Mammary epithelial cell (primary cell): ENCODE data around the gene KCNH1.

Experiments
- CTCF ChIP-seq, 2 donors: IDR thresholded peaks in 1 of 2; conservative IDR thresholded peaks in 1 of 2; 2 replicates each; pipeline ENCODE4 v1.5.1; 2011 to 2012; ENCODE audit warnings: inconsistent platforms in 2 of 2, low read length in 2 of 2, mild to moderate bottlenecking in 2 of 2, control low read depth in 1 of 2, low read depth in 1 of 2; ENCODE audit not compliant: insufficient read depth in 1 of 2; ENCODE audit errors: extremely low read depth in 1 of 2
- EZH2 ChIP-seq: IDR thresholded peaks from 2 replicates; pipeline ENCODE4 v1.6.1; 2012; ENCODE audit warnings: low read length, inconsistent platforms, borderline replicate concordance

DNA sequence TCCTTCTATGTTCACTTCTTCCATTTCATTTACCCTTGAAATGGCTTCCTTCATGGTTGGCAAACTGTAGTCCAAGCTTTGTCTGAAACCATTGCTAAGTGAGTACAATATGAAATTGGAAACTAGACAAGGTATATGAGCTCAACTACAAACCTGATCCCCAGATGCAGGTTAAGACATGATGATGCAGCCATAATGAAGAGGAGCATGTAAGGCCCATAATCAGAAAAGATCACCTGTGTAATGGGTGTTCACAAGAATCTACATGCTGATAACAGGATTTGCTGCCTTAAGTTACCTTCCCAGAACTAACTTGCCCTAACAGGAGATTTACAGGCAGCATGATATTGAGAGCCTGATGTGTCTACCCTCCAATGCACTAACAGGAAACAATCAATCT, 153.9 kb downstream of the KCNH1 start:
- no peak for TF ChIP-seq CTCF (conservative IDR thresholded peaks at IDR 0.05 in 1 of 2, IDR thresholded peaks at IDR 0.05 in 1 of 2; ENCODE audit: extremely low read depth in 1 of 2, insufficient read depth in 1 of 2, low read depth in 1 of 2, low read length in 2 of 2)
- no peak for TF ChIP-seq EZH2
